GM19324 (cell line): Measurements from ENCODE around the gene TRAPPC8.
"Not testable (repeated sequence)": the region's sequence is repeated elsewhere in the genome, so short reads cannot be mapped to it uniquely, and the experiment has no call there.

Source experiments
- ATAC-seq: cut with Tn5 transposase; IDR thresholded peaks from one replicate; pipeline ENCODE4 v1.9.1; 2021; ENCODE audit warnings: mild to moderate bottlenecking, moderate library complexity; ENCODE audit not compliant: unreplicated experiment, low FRiP score

The TRAPPC8 gene

GRCh38 chr18:31875301-31875700, 67.6 kb downstream of the TRAPPC8 start:
- ATAC-seq = no peak

GRCh38 chr18:31863103-31863502, 79.8 kb downstream of the TRAPPC8 start:
- ATAC-seq = no peak

GRCh38 chr18:31860488-31860887, 82.4 kb downstream of the TRAPPC8 start:
- no peak for ATAC-seq

GRCh38 chr18:31857526-31858106, 85.3 kb downstream of the TRAPPC8 start:
- ATAC-seq = no peak

GRCh38 chr18:31850844-31851243, 92.1 kb downstream of the TRAPPC8 start:
- ATAC-seq = no peak

GRCh38 chr18:31840499-31840898, 102.4 kb downstream of the TRAPPC8 start:
- ATAC-seq = no peak

- no peak for ATAC-seq
These were observed 105.0 kb downstream of the TRAPPC8 start for GRCh38 chr18:31837879-31838278.

GRCh38 chr18:31835528-31836133, 107.3 kb downstream of the TRAPPC8 start:
- ATAC-seq = no peak

GRCh38 chr18:31831903-31832302, 111.0 kb downstream of the TRAPPC8 start:
- no peak for ATAC-seq

- ATAC-seq = no peak
These were observed 112.2 kb downstream of the TRAPPC8 start for GRCh38 chr18:31830686-31831085.

- ATAC-seq = no peak
These were observed 114.3 kb downstream of the TRAPPC8 start for GRCh38 chr18:31828613-31829012.

GRCh38 chr18:31826673-31827325, 116.1 kb downstream of the TRAPPC8 start:
- ATAC-seq = not testable (repeated sequence)

- ATAC-seq = no peak
These were observed 117.2 kb downstream of the TRAPPC8 start for GRCh38 chr18:31825772-31826171.

GRCh38 chr18:31821545-31822171, 121.3 kb downstream of the TRAPPC8 start:
- ATAC-seq = no peak

GRCh38 chr18:31819925-31820229, 123.1 kb downstream of the TRAPPC8 start:
- no peak for ATAC-seq

GRCh38 chr18:31819106-31819924, 123.6 kb downstream of the TRAPPC8 start:
- ATAC-seq = peak; percentile 59

- no peak for ATAC-seq
These were observed 128.8 kb downstream of the TRAPPC8 start for GRCh38 chr18:31814132-31814531.

- not testable (repeated sequence) for ATAC-seq
These were observed 132.4 kb downstream of the TRAPPC8 start for GRCh38 chr18:31810336-31811130.

GRCh38 chr18:31809049-31809448, 133.9 kb downstream of the TRAPPC8 start:
- not testable (repeated sequence) for ATAC-seq

GRCh38 chr18:31801078-31801477, 141.8 kb downstream of the TRAPPC8 start:
- no peak for ATAC-seq
